PC-3 (cell line): ENCODE results near the gene SRSF1. TPM values are rescaled to one million over a fixed set of nuclear protein-coding genes. Genes with fewer than 3 reads are reported as not detected.

Experiments
- ATAC-seq: fragments of 200-7000 bp; cut with Tn5 transposase; 2 replicates; pipeline ENCODE4 v1.9.1; 2020; ENCODE audit warnings: mild to moderate bottlenecking, moderate library complexity
- BruUV-seq: library from RNA; stranded (reverse); fragments of 400-500 nt; replicated peaks from 2 replicates; lab custom pipeline; 2021; lab: Mats Ljungman, UMichigan
- CTCF ChIA-PET: fragments of 300-600 bp; sonication (Branson Sonifier 250); formaldehyde crosslinking; loops from one replicate; lab custom pipeline; 2022; ENCODE audit warnings: antibody characterized with exemption; lab: Charles Lee
- POLR2A ChIA-PET: fragments of 300-600 bp; sonication (Branson Sonifier 250); formaldehyde crosslinking; loops from one replicate; lab custom pipeline; 2022; ENCODE audit warnings: antibody characterized with exemption; ENCODE audit not compliant: unreplicated experiment; lab: Charles Lee
- DNase-seq: peaks from one replicate; pipeline ENCODE4 v3.0.0-alpha.2; 2015
- H2AFZ ChIP-seq: fragments of 300-600 bp; sonication (generic); 2 replicates; pipeline ENCODE4 v1.6.0; 2016; ENCODE audit warnings: antibody characterized with exemption, low read length
- H3F3A ChIP-seq: fragments of 300-600 bp; sonication (generic); one replicate; pipeline ENCODE4 v1.6.0; 2017; ENCODE audit warnings: antibody characterized with exemption, low read length, control low read depth, mild to moderate bottlenecking; ENCODE audit not compliant: unreplicated experiment
- H3K27ac ChIP-seq: fragments of 300-600 bp; sonication (generic); 2 replicates; pipeline ENCODE4 v1.5.1; 2016; ENCODE audit warnings: mild to moderate bottlenecking, low read length
- H3K27me3 ChIP-seq: fragments of 300-600 bp; sonication (generic); 2 replicates; pipeline ENCODE4 v1.6.1; 2016; ENCODE audit warnings: low read length, mixed read lengths
- H3K36me3 ChIP-seq: fragments of 300-600 bp; sonication (generic); 2 replicates; pipeline ENCODE4 v1.6.1; 2016; ENCODE audit warnings: low read depth, mixed run types, low read length, mixed read lengths
- H3K4me1 ChIP-seq: fragments of 300-600 bp; sonication (generic); 2 replicates; pipeline ENCODE4 v1.5.1; 2016; ENCODE audit warnings: low read length; ENCODE audit not compliant: insufficient read depth
- H3K4me2 ChIP-seq: fragments of 300-600 bp; sonication (generic); 2 replicates; pipeline ENCODE4 v1.6.0; 2016; ENCODE audit warnings: low read length
- H3K4me3 ChIP-seq: fragments of 300-600 bp; sonication (generic); 2 replicates; pipeline ENCODE4 v1.5.1; 2016; ENCODE audit warnings: mild to moderate bottlenecking, low read length, mixed read lengths
- H3K79me2 ChIP-seq: fragments of 300-600 bp; sonication (generic); 2 replicates; pipeline ENCODE4 v1.6.1; 2017; ENCODE audit warnings: low read length, mixed read lengths
- H3K9ac ChIP-seq: fragments of 300-600 bp; sonication (generic); 2 replicates; pipeline ENCODE4 v1.6.0; 2016; ENCODE audit warnings: mild to moderate bottlenecking, low read length
- H3K9me2 ChIP-seq: fragments of 300-600 bp; sonication (generic); replicated peaks from 2 replicates; pipeline ENCODE4 v1.6.1; 2016; ENCODE audit warnings: mixed run types, low read length, mixed read lengths
- H3K9me3 ChIP-seq: fragments of 300-600 bp; sonication (generic); 2 replicates; pipeline ENCODE4 v1.6.1; 2016; ENCODE audit warnings: low read length, mixed read lengths
- H4K20me1 ChIP-seq: fragments of 300-600 bp; sonication (generic); 2 replicates; pipeline ENCODE4 v1.6.1; 2016; ENCODE audit warnings: low read length, mixed read lengths
- CTCF ChIP-seq: fragments of 300-600 bp; sonication (generic); conservative IDR thresholded peaks from 2 replicates; pipeline ENCODE4 v1.5.1; 2017; ENCODE audit warnings: antibody characterized with exemption, low read depth, mild to moderate bottlenecking, low read length
- EZH2 ChIP-seq: fragments of 300-600 bp; sonication (generic); IDR thresholded peaks from one replicate; pipeline ENCODE4 v1.6.1; 2017; ENCODE audit warnings: antibody characterized with exemption, mild to moderate bottlenecking, low read length; ENCODE audit not compliant: unreplicated experiment
- EZH2phosphoT487 ChIP-seq: fragments of 300-600 bp; sonication (generic); IDR thresholded peaks from 2 replicates; pipeline ENCODE4 v1.6.1; 2018; ENCODE audit warnings: mild to moderate bottlenecking, antibody characterized with exemption, low read length, borderline replicate concordance
- intact Hi-C: fragments of 100-400 bp; cut with micrococcal nuclease; formaldehyde crosslinking; loops from 2 replicates; pipeline ENCODE4 v1.9.0; 2023
- total RNA-seq: library from RNA; depleted of rRNA; stranded (reverse); fragments of >200 nt; gene quantifications from 2 replicates; pipeline ENCODE4 v1.2.3, GENCODE V29; 2014

Gene SRSF1
- total RNA-seq, 1 experiment from 2014 or later = 325 TPM

GRCh38 chr17:57995076-57995956 lies 11.7 kb downstream of the SRSF1 start:
- ChIA-PET CTCF (interaction anchor here (0.5 to 1.9 kb wide), 7 partner anchors 9 to 199 kb away, joined by 3 to 10 read pairs (median 3); no protein-coding TSS in a partner anchor), POLR2A (no interaction called here)
- peaks cover 26% of the 10 kb centered on the region for H3K36me3 ChIP-seq
- H4K20me1 ChIP-seq = peaks cover 7% of the 10 kb centered on the region; the same call in 1 of the 2 replicates
- ATAC-seq = peak; percentile 82
- H3K4me1 ChIP-seq = no peaks in the 10 kb centered on the region
- BruUV-seq = no TSS peak
- no peak for TF ChIP-seq EZH2phosphoT487
- TF ChIP-seq CTCF = peak; percentile 90
- H2AFZ ChIP-seq = no peak overlapping the region
- no peaks in the 10 kb centered on the region for H3K9me2 ChIP-seq
- DNase-seq = peak; percentile 87
- H3K9me3 ChIP-seq = no peaks in the 10 kb centered on the region
- no peaks in the 10 kb centered on the region for H3K79me2 ChIP-seq
- H3K27ac ChIP-seq = no peak overlapping the region
- intact Hi-C loops = loop anchor here (1.0 to 2.0 kb wide), 4 partner anchors 47 to 137 kb away; no protein-coding TSS in a partner anchor
- peaks cover 38% of the 10 kb centered on the region for H3F3A ChIP-seq
- H3K27me3 ChIP-seq = no peaks in the 10 kb centered on the region
- H3K4me2 ChIP-seq = no peak overlapping the region
- no peak overlapping the region for H3K4me3 ChIP-seq
- H3K9ac ChIP-seq = no peak overlapping the region

- POLR2A ChIA-PET = no interaction called here
- intact Hi-C loops = loop anchor here (2.0 kb wide), 2 partner anchors 46 to 102 kb away; no protein-coding TSS in a partner anchor
- TF ChIP-seq CTCF = no peak
- TF ChIP-seq EZH2 = no peak
- TF ChIP-seq EZH2phosphoT487 = no peak
- H3K79me2 ChIP-seq = no peaks in the 10 kb centered on the region
- CTCF ChIA-PET = interaction anchor here (0.6 kb wide), 1 partner anchor 200 kb away, joined by 3 read pairs; no protein-coding TSS in a partner anchor
- no peaks in the 10 kb centered on the region for H3K9me3 ChIP-seq
- no peak overlapping the region for H3K9ac ChIP-seq
- no peak for DNase-seq
- H3K27ac ChIP-seq = no peak overlapping the region
- H3F3A ChIP-seq = peaks cover 39% of the 10 kb centered on the region
- no peak overlapping the region for H2AFZ ChIP-seq
- H3K4me2 ChIP-seq = no peak overlapping the region
- H3K9me2 ChIP-seq = no peaks in the 10 kb centered on the region
- ATAC-seq = no peak
- no peaks in the 10 kb centered on the region for H3K27me3 ChIP-seq
- 0 out of 2 replicates have a peak, but pooled peaks cover 2% of the 10 kb centered on the region for H3K4me1 ChIP-seq
- no TSS peak for BruUV-seq
- peaks cover 23% of the 10 kb centered on the region for H3K36me3 ChIP-seq
- H4K20me1 ChIP-seq = no peaks in the 10 kb centered on the region; the same call in 1 of the 2 replicates
- H3K4me3 ChIP-seq = no peak overlapping the region
Measured at GRCh38 chr17:57994436-57994835, 12.6 kb downstream of the SRSF1 start.
